WTC11 (cell line): Measurements from ENCODE around the gene C11orf21. TPM values are rescaled to one million over a fixed set of nuclear protein-coding genes. Genes with fewer than 3 reads are reported as not detected.

Experiments
- ATAC-seq: fragments of 200-7000 bp; cut with Tn5 transposase; 2 replicates; pipeline ENCODE4 v1.10.0; 2021; ENCODE audit warnings: mild to moderate bottlenecking, moderate library complexity
- CTCF ChIA-PET: fragments of 300-600 bp; sonication (Branson Sonifier 250); formaldehyde crosslinking; loops from one replicate; lab custom pipeline; 2021; ENCODE audit warnings: antibody characterized with exemption; lab: Charles Lee
- POLR2A ChIA-PET: fragments of 350-600 bp; sonication (Branson Sonifier 250); formaldehyde crosslinking; loops from one replicate; lab custom pipeline; 2021; ENCODE audit warnings: antibody characterized with exemption; lab: Charles Lee
- DNase-seq: peaks from one replicate; pipeline ENCODE4 v3.0.0; 2021; ENCODE audit warnings: low spot score
- H3K27ac Mint-ChIP-seq: 2 replicates; pipeline ENCODE4 v1.8.0; 2021; ENCODE audit warnings: mixed read lengths
- H3K27me3 Mint-ChIP-seq: 2 replicates; pipeline ENCODE4 v1.8.0; 2021; ENCODE audit warnings: low read depth, mild to moderate bottlenecking, moderate library complexity, mixed read lengths
- H3K36me3 Mint-ChIP-seq: 2 replicates; pipeline ENCODE4 v1.8.0; 2021; ENCODE audit warnings: mixed read lengths
- H3K4me1 Mint-ChIP-seq: 2 replicates; pipeline ENCODE4 v1.8.0; 2022; ENCODE audit warnings: mixed read lengths
- H3K4me3 Mint-ChIP-seq: 2 replicates; pipeline ENCODE4 v1.8.0; 2021; ENCODE audit warnings: mild to moderate bottlenecking, moderate library complexity, mixed read lengths
- H3K9me3 Mint-ChIP-seq: 2 replicates; pipeline ENCODE4 v1.8.0; 2021; ENCODE audit warnings: mixed read lengths
- AFF4 ChIP-seq: sonication (generic); formaldehyde crosslinking; IDR thresholded peaks from 2 replicates; pipeline ENCODE4 v1.8.1; 2023; ENCODE audit warnings: mild to moderate bottlenecking, missing genetic modification reagents, borderline replicate concordance
- CTCF ChIP-seq: fragments of 200-600 bp; IDR thresholded peaks from 2 replicates; pipeline ENCODE4 v1.8.0; 2022; ENCODE audit warnings: antibody characterized with exemption
- E2F4 ChIP-seq: sonication (generic); formaldehyde crosslinking; IDR thresholded peaks from 2 replicates; pipeline ENCODE4 v1.8.1; 2022; ENCODE audit warnings: low read depth, mild to moderate bottlenecking, moderate library complexity, missing genetic modification reagents, borderline replicate concordance
- ELF4 ChIP-seq: sonication (generic); formaldehyde crosslinking; IDR thresholded peaks from 2 replicates; pipeline ENCODE4 v1.8.1; 2022; ENCODE audit warnings: low read depth, mild to moderate bottlenecking, moderate library complexity, missing genetic modification reagents
- ERG ChIP-seq: fragments of 250-450 bp; sonication (Bioruptor Pico); IDR thresholded peaks from 2 replicates; pipeline ENCODE4 v1.8.0; 2021; ENCODE audit warnings: mild to moderate bottlenecking
- ETV6 ChIP-seq: sonication (generic); formaldehyde crosslinking; IDR thresholded peaks from 2 replicates; pipeline ENCODE4 v1.8.1; 2022; ENCODE audit warnings: mild to moderate bottlenecking, missing genetic modification reagents
- FOXJ3 ChIP-seq: sonication (generic); formaldehyde crosslinking; IDR thresholded peaks from 2 replicates; pipeline ENCODE4 v1.9.0; 2021; ENCODE audit warnings: missing genetic modification reagents, mild to moderate bottlenecking, borderline replicate concordance
- FOXK1 ChIP-seq: sonication (generic); formaldehyde crosslinking; IDR thresholded peaks from 2 replicates; pipeline ENCODE4 v1.8.0; 2022; ENCODE audit warnings: mild to moderate bottlenecking, moderate library complexity, missing genetic modification reagents
- GTF2I ChIP-seq: fragments of 250-450 bp; sonication (Bioruptor Pico); conservative IDR thresholded peaks from 2 replicates; pipeline ENCODE4 v1.4.0; 2021; ENCODE audit warnings: mild to moderate bottlenecking
- IRF1 ChIP-seq: sonication (generic); formaldehyde crosslinking; IDR thresholded peaks from 2 replicates; pipeline ENCODE4 v1.8.0; 2023; ENCODE audit warnings: missing genetic modification reagents
- MYBL2 ChIP-seq: sonication (generic); formaldehyde crosslinking; IDR thresholded peaks from 2 replicates; pipeline ENCODE4 v1.8.1; 2023; ENCODE audit warnings: mild to moderate bottlenecking, moderate library complexity, missing genetic modification reagents
- NFE2L1 ChIP-seq: sonication (generic); formaldehyde crosslinking; IDR thresholded peaks from 2 replicates; pipeline ENCODE4 v1.8.1; 2023; ENCODE audit warnings: missing genetic modification reagents
- NR1H2 ChIP-seq: sonication (generic); formaldehyde crosslinking; IDR thresholded peaks from 2 replicates; pipeline ENCODE4 v1.9.0; 2021; ENCODE audit warnings: mild to moderate bottlenecking, moderate library complexity, missing genetic modification reagents
- SMAD4 ChIP-seq: sonication (generic); formaldehyde crosslinking; IDR thresholded peaks from 2 replicates; pipeline ENCODE4 v1.8.0; 2022; ENCODE audit warnings: mild to moderate bottlenecking, missing genetic modification reagents
- TCF7 ChIP-seq: sonication (generic); formaldehyde crosslinking; IDR thresholded peaks from 2 replicates; pipeline ENCODE4 v1.8.0; 2022; ENCODE audit warnings: mild to moderate bottlenecking, low read depth, missing genetic modification reagents, moderate library complexity
- USF2 ChIP-seq: sonication (generic); formaldehyde crosslinking; IDR thresholded peaks from 2 replicates; pipeline ENCODE4 v1.8.1; 2023; ENCODE audit warnings: mild to moderate bottlenecking, missing genetic modification reagents, moderate library complexity
- ZBTB21 ChIP-seq: sonication (generic); formaldehyde crosslinking; IDR thresholded peaks from 2 replicates; pipeline ENCODE4 v1.8.1; 2023; ENCODE audit warnings: mild to moderate bottlenecking, missing genetic modification reagents, borderline replicate concordance
- ZNF416 ChIP-seq: fragments of 250-450 bp; sonication (Bioruptor Pico); IDR thresholded peaks from 2 replicates; pipeline ENCODE4 v1.9.0; 2021; ENCODE audit warnings: mild to moderate bottlenecking, inconsistent platforms
- ZNF423 ChIP-seq: fragments of 250-450 bp; sonication (Bioruptor Pico); IDR thresholded peaks from 2 replicates; pipeline ENCODE4 v2.1.2; 2022; ENCODE audit warnings: mild to moderate bottlenecking, moderate library complexity
- ZSCAN18 ChIP-seq: fragments of 250-450 bp; sonication (Bioruptor Pico); IDR thresholded peaks from 2 replicates; pipeline ENCODE4 v2.1.2; 2022; ENCODE audit warnings: mild to moderate bottlenecking, moderate library complexity
- total RNA-seq: library from RNA; stranded (reverse); gene quantifications from 3 replicates; pipeline ENCODE4 v1.2.3, GENCODE V29; 2021

C11orf21 gene
- total RNA-seq, 1 experiment from 2014 or later = 0.24 TPM

GRCh38 chr11:2314525-2315394 is 13.0 kb upstream of the C11orf21 start (continued):
- TF ChIP-seq FOXK1 (CRISPR knock-in tag) (no peak), TCF7 (CRISPR knock-in tag) (no peak), GTF2I (CRISPR knock-in tag) (no peak), CTCF (no peak), AFF4 (CRISPR knock-in tag) (no peak), SMAD4 (CRISPR knock-in tag) (no peak), ZBTB21 (CRISPR knock-in tag) (no peak), NFE2L1 (no peak), E2F4 (CRISPR knock-in tag) (no peak)

- no peak overlapping the region for H3K4me3 Mint-ChIP-seq
- ATAC-seq = no peak
- ChIA-PET CTCF (interaction anchor here (1.0 to 2.1 kb wide), 2 partner anchors 9 to 106 kb away, joined by 6 to 11 read pairs; no protein-coding TSS in a partner anchor), POLR2A (interaction anchor here (1.1 kb wide), 1 partner anchor 63 kb away, joined by 3 read pairs; the partner anchor contains the start of gene CD81)
- H3K9me3 Mint-ChIP-seq = peaks cover 4% of the 10 kb centered on the region; the same call in 1 of the 2 replicates
- DNase-seq = no peak
- no peaks in the 10 kb centered on the region for H3K36me3 Mint-ChIP-seq
- TF ChIP-seq MYBL2 (CRISPR knock-in tag) = no peak
- no peak for TF ChIP-seq ETV6 (CRISPR knock-in tag)
- no peak for TF ChIP-seq ZSCAN18 (CRISPR knock-in tag)
- no peak for TF ChIP-seq NR1H2 (CRISPR knock-in tag)
- no peak for TF ChIP-seq ELF4 (CRISPR knock-in tag)
- TF ChIP-seq IRF1 (CRISPR knock-in tag) = no peak
- TF ChIP-seq FOXJ3 = no peak
- TF ChIP-seq ZNF423 (CRISPR knock-in tag) = no peak
- no peak for TF ChIP-seq USF2 (CRISPR knock-in tag)
- TF ChIP-seq ERG = no peak
- TF ChIP-seq ZNF416 (CRISPR knock-in tag) = no peak
- H3K27ac Mint-ChIP-seq = no peak overlapping the region
- H3K4me1 Mint-ChIP-seq = no peaks in the 10 kb centered on the region
- H3K27me3 Mint-ChIP-seq = no peaks in the 10 kb centered on the region; the same call in 1 of the 2 replicates
These were observed 12.4 kb upstream of the C11orf21 start for GRCh38 chr11:2314136-2314524.
